Panc1 (cell line): ENCODE data around the gene SLC9A7. TPM values are rescaled to one million over a fixed set of nuclear protein-coding genes. Genes with fewer than 3 reads are reported as not detected.

Experiments used
- ATAC-seq: fragments of 200-7000 bp; cut with Tn5 transposase; 2 replicates; pipeline ENCODE4 v1.9.1; 2020; ENCODE audit warnings: mild to moderate bottlenecking, moderate library complexity
- BruUV-seq: library from RNA; stranded (reverse); fragments of 400-500 nt; replicated peaks from 2 replicates; lab custom pipeline; 2021; lab: Mats Ljungman, UMichigan
- CTCF ChIA-PET: fragments of 300-600 bp; sonication (Branson Sonifier 250); formaldehyde crosslinking; loops from one replicate; lab custom pipeline; 2022; ENCODE audit warnings: antibody characterized with exemption; lab: Charles Lee
- POLR2A ChIA-PET: fragments of 300-600 bp; sonication (Branson Sonifier 250); formaldehyde crosslinking; loops from one replicate; lab custom pipeline; 2022; ENCODE audit warnings: antibody characterized with exemption; lab: Charles Lee
- DNase-seq: peaks from one replicate; pipeline ENCODE4 v3.0.0-alpha.2; 2010; ENCODE audit warnings: low read depth, low spot score
- H3K27ac ChIP-seq: 2 replicates; pipeline ENCODE4 v1.5.1; 2011; ENCODE audit warnings: mild to moderate bottlenecking, low read length, inconsistent platforms
- H3K27me3 ChIP-seq: fragments of 200-500 bp; sonication (Bioruptor generic); 2 replicates; pipeline ENCODE4 v1.6.0; 2014; ENCODE audit warnings: low read length, inconsistent platforms; ENCODE audit not compliant: control insufficient read depth, insufficient read depth
- H3K36me3 ChIP-seq: fragments of 200-500 bp; sonication (Bioruptor generic); 2 replicates; pipeline ENCODE4 v1.5.1; 2014; ENCODE audit warnings: inconsistent platforms, mild to moderate bottlenecking, low read length, moderate library complexity; ENCODE audit not compliant: control insufficient read depth, insufficient read depth
- H3K4me1 ChIP-seq: 2 replicates; pipeline ENCODE4 v1.5.1; 2011; ENCODE audit warnings: inconsistent platforms, mild to moderate bottlenecking, low read length, moderate library complexity; ENCODE audit not compliant: control insufficient read depth, insufficient read depth
- H3K4me3 ChIP-seq, 2 experiments: 2 replicates each; pipeline ENCODE4 v1.5.1; 2011 to 2012; ENCODE audit warnings: low read depth in 2 of 2, low read length in 2 of 2, mild to moderate bottlenecking in 2 of 2, inconsistent platforms in 1 of 2, moderate library complexity in 1 of 2
- H3K9me3 ChIP-seq: fragments of 200-500 bp; sonication (Bioruptor generic); 2 replicates; pipeline ENCODE4 v1.5.1; 2014; ENCODE audit warnings: low read depth, mild to moderate bottlenecking, inconsistent platforms, low read length, moderate library complexity; ENCODE audit not compliant: control insufficient read depth, insufficient read depth
- POLR2AphosphoS5 ChIP-seq: IDR thresholded peaks from 2 replicates; pipeline ENCODE4 v1.6.1; 2012; ENCODE audit warnings: mild to moderate bottlenecking, low read depth, low read length, moderate library complexity
- SIN3A ChIP-seq: IDR thresholded peaks from 2 replicates; pipeline ENCODE4 v1.6.1; 2012; ENCODE audit warnings: low read depth, mild to moderate bottlenecking, low read length, moderate library complexity, borderline replicate concordance; ENCODE audit not compliant: insufficient read depth
- TCF7L2 ChIP-seq: IDR thresholded peaks from 2 replicates; pipeline ENCODE4 v1.6.1; 2011; ENCODE audit warnings: mild to moderate bottlenecking, low read depth, low read length, inconsistent platforms
- in situ Hi-C: cut with HindIII; loops from 2 replicates; pipeline ENCODE4 v1.10.0; 2016; ENCODE audit warnings: low sequenced_read_pairs, low pct_unique_long_range_greater_than_20kb
- intact Hi-C: fragments of 100-400 bp; cut with micrococcal nuclease; formaldehyde crosslinking; loops from one replicate; pipeline ENCODE4 v1.10.0; 2022; ENCODE audit not compliant: unreplicated experiment
- total RNA-seq: library from RNA; stranded (reverse); gene quantifications from one replicate; pipeline ENCODE4 v1.2.1, GENCODE V29; 2021; ENCODE audit not compliant: unreplicated experiment
- TF ChIP-seq, protein P1 (sequence below): fragments of 450-650 bp; IDR thresholded peaks from 2 replicates; pipeline ENCODE4 v1.5.1; 2017; ENCODE audit warnings: mild to moderate bottlenecking
- TF ChIP-seq, protein P2 (sequence below), 2 experiments: IDR thresholded peaks; 2 replicates each; pipeline ENCODE4 v1.6.1; 2011 to 2012; ENCODE audit warnings: low read depth in 2 of 2, control low read depth in 1 of 2, low read length in 1 of 2, mild to moderate bottlenecking in 1 of 2, moderate library complexity in 1 of 2; ENCODE audit not compliant: insufficient read depth in 1 of 2

The SLC9A7 gene
- total RNA-seq, 1 experiment from 2014 or later = 80.4 TPM

- intact Hi-C loops (no loop called here), in situ Hi-C loops (no loop called here)
- no TSS peak for BruUV-seq
- POLR2A ChIA-PET = no interaction called here
- H3K36me3 ChIP-seq = no peaks in the 10 kb centered on the region
- no peak for TF ChIP-seq TCF7L2
- TF ChIP-seq POLR2AphosphoS5 = no peak
- TF ChIP-seq, protein P1, sequence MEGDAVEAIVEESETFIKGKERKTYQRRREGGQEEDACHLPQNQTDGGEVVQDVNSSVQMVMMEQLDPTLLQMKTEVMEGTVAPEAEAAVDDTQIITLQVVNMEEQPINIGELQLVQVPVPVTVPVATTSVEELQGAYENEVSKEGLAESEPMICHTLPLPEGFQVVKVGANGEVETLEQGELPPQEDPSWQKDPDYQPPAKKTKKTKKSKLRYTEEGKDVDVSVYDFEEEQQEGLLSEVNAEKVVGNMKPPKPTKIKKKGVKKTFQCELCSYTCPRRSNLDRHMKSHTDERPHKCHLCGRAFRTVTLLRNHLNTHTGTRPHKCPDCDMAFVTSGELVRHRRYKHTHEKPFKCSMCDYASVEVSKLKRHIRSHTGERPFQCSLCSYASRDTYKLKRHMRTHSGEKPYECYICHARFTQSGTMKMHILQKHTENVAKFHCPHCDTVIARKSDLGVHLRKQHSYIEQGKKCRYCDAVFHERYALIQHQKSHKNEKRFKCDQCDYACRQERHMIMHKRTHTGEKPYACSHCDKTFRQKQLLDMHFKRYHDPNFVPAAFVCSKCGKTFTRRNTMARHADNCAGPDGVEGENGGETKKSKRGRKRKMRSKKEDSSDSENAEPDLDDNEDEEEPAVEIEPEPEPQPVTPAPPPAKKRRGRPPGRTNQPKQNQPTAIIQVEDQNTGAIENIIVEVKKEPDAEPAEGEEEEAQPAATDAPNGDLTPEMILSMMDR = no peak
- TF ChIP-seq, protein P2, sequence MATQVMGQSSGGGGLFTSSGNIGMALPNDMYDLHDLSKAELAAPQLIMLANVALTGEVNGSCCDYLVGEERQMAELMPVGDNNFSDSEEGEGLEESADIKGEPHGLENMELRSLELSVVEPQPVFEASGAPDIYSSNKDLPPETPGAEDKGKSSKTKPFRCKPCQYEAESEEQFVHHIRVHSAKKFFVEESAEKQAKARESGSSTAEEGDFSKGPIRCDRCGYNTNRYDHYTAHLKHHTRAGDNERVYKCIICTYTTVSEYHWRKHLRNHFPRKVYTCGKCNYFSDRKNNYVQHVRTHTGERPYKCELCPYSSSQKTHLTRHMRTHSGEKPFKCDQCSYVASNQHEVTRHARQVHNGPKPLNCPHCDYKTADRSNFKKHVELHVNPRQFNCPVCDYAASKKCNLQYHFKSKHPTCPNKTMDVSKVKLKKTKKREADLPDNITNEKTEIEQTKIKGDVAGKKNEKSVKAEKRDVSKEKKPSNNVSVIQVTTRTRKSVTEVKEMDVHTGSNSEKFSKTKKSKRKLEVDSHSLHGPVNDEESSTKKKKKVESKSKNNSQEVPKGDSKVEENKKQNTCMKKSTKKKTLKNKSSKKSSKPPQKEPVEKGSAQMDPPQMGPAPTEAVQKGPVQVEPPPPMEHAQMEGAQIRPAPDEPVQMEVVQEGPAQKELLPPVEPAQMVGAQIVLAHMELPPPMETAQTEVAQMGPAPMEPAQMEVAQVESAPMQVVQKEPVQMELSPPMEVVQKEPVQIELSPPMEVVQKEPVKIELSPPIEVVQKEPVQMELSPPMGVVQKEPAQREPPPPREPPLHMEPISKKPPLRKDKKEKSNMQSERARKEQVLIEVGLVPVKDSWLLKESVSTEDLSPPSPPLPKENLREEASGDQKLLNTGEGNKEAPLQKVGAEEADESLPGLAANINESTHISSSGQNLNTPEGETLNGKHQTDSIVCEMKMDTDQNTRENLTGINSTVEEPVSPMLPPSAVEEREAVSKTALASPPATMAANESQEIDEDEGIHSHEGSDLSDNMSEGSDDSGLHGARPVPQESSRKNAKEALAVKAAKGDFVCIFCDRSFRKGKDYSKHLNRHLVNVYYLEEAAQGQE (IDR thresholded peaks at IDR 0.05; ENCODE audit: insufficient read depth in 1 of 2, low read depth in 2 of 2, low read length in 1 of 2) = no peak
- no peak for TF ChIP-seq SIN3A
- no peak overlapping the region for H3K4me3 ChIP-seq
- H3K9me3 ChIP-seq = no peaks in the 10 kb centered on the region
- H3K27ac ChIP-seq = peak overlapping the region; percentile 70; the same call in 1 of the 2 replicates
- peaks cover 24% of the 10 kb centered on the region for H3K4me1 ChIP-seq
- no peak for DNase-seq
- H3K27me3 ChIP-seq = no peaks in the 10 kb centered on the region
- CTCF ChIA-PET = no interaction called here
- ATAC-seq = no peak
Measured at GRCh38 chrX:46587158-46587557, 171.8 kb downstream of the SLC9A7 start.

DNA sequence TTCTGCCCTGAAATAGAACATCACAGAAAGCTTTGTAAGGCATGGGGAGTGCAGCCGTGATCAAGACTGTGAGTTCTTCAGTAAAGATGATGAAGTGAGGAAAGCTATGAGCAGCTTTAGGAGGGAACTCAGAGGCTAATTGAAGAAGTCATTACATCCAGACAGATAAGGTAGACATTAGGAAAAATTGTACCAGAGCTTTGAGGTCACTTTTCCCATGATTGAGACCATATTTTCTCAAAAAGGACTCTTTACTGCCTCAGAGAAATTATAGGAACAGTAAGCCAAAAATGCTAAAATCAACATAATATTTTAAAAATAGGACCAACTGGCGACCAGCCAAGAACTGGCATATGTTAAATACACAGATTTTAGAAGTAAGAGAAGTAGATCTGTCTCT lies 174.2 kb downstream of the SLC9A7 start:
- ChIA-PET CTCF (no interaction called here), POLR2A (no interaction called here)
- no peak for ATAC-seq
- intact Hi-C loops (no loop called here), in situ Hi-C loops (no loop called here)
- H3K9me3 ChIP-seq = no peaks in the 10 kb centered on the region
- no peak for TF ChIP-seq TCF7L2
- TF ChIP-seq, protein P1 = no peak
- no peak for TF ChIP-seq SIN3A
- TF ChIP-seq, protein P2 (IDR thresholded peaks at IDR 0.05; ENCODE audit: insufficient read depth in 1 of 2, low read depth in 2 of 2, low read length in 1 of 2) = no peak
- TF ChIP-seq POLR2AphosphoS5 = no peak
- no TSS peak for BruUV-seq
- DNase-seq = no peak
- H3K27me3 ChIP-seq = no peaks in the 10 kb centered on the region
- H3K27ac ChIP-seq = no peak overlapping the region
- peaks cover 24% of the 10 kb centered on the region for H3K4me1 ChIP-seq
- H3K36me3 ChIP-seq = no peaks in the 10 kb centered on the region
- no peak overlapping the region for H3K4me3 ChIP-seq
